T-helper 1 cell (primary cell): ENCODE results near the gene CD4.

Experiments
- DNase-seq, 5 donors: peaks; one replicate each; pipeline ENCODE4 v3.0.0-alpha.2; 2012 to 2020

CD4 gene

GRCh38 chr12:6765634-6766581, 23.4 kb upstream of the CD4 start, which contains the start of gene PTMS:
TSS of gene PTMS (plus strand) at chr12:6766363. CDS start at chr12:6766706, 343 bp downstream.
- DNase-seq = peak in 1 of 5 donors; percentile 34

- peak in 4 of 5 donors; percentile 40 to 57 (median 47) for DNase-seq
Measured at GRCh38 chr12:6766651-6767349, 22.5 kb upstream of the CD4 start.

- no peak for DNase-seq
Measured at GRCh38 chr12:6767353-6768319, 21.7 kb upstream of the CD4 start.

GRCh38 chr12:6768437-6768914, 20.9 kb upstream of the CD4 start:
- no peak for DNase-seq

- no peak for DNase-seq
Measured at GRCh38 chr12:6768990-6769389, 20.3 kb upstream of the CD4 start.

GRCh38 chr12:6769666-6770065, 19.7 kb upstream of the CD4 start:
- no peak for DNase-seq

- no peak for DNase-seq
Measured at GRCh38 chr12:6770094-6770493, 19.2 kb upstream of the CD4 start.

- no peak for DNase-seq
Measured at GRCh38 chr12:6770600-6770999, 18.7 kb upstream of the CD4 start.

GRCh38 chr12:6771091-6771495, 18.2 kb upstream of the CD4 start:
- no peak for DNase-seq

GRCh38 chr12:6771509-6772330, 17.6 kb upstream of the CD4 start:
- no peak for DNase-seq

GRCh38 chr12:6772331-6772695, 17.0 kb upstream of the CD4 start, which contains the start of gene LAG3:
TSS of gene LAG3 (plus strand) at chr12:6772520. CDS start at chr12:6772853, 333 bp downstream.
- DNase-seq = peak in 1 of 5 donors; percentile 33

- no peak for DNase-seq
Measured at GRCh38 chr12:6772726-6773589, 16.4 kb upstream of the CD4 start.

- no peak for DNase-seq
Measured at GRCh38 chr12:6773590-6774351, 15.6 kb upstream of the CD4 start.

GRCh38 chr12:6774499-6775062, 14.7 kb upstream of the CD4 start:
- DNase-seq = peak in 1 of 5 donors; percentile 24

- no peak for DNase-seq
Measured at GRCh38 chr12:6775185-6776174, 13.8 kb upstream of the CD4 start.

- no peak for DNase-seq
Measured at GRCh38 chr12:6777386-6777785, 11.9 kb upstream of the CD4 start.

GRCh38 chr12:6778217-6778573, 11.1 kb upstream of the CD4 start:
- DNase-seq = no peak
